ENCODE data around the gene FTSJ3. TPM values are rescaled to one million over a fixed set of nuclear protein-coding genes. Genes with fewer than 3 reads are reported as not detected.

The FTSJ3 gene
- total and polyA plus RNA-seq, 10 of the 15 experiments (the other 5 are each of a cell fraction or from before 2014, with no cell fraction given), result 17.2 to 79.2 (median 50.4) TPM

- in situ Hi-C loops (cut with MboI), result no loop called here
- peaks cover 2% of the 10 kb centered on the region; the same call in 1 of the 2 replicates for H3K79me2 ChIP-seq (ENCODE audit: control insufficient read depth, insufficient read depth, low read length)
- intact Hi-C loops (cut with micrococcal nuclease; ENCODE audit: unreplicated experiment), result no loop called here
- no TSS peak for BruUV-seq (replicated peaks)
- POLR2A ChIA-PET, result interaction anchor here (1.1 kb wide), 1 partner anchor 14 kb away, joined by 3 read pairs; no protein-coding TSS in a partner anchor
- H3K9ac ChIP-seq (ENCODE audit: control insufficient read depth, insufficient read depth, low read length), result no peak overlapping the region
- H3K4me2 ChIP-seq (ENCODE audit: control insufficient read depth, insufficient read depth), result no peak overlapping the region
- FAIRE-seq (no peak), ATAC-seq (no peak), DNase-seq (ENCODE audit: low read depth, low spot score) (no peak)
- peaks cover 9 to 53% of the 10 kb centered on the region in 2 experiments for H3K36me3 ChIP-seq (ENCODE audit: control insufficient read depth in 2 of 2, insufficient read depth in 2 of 2, low read length in 1 of 2)
- H3K9me3 ChIP-seq (replicated peaks; ENCODE audit: control insufficient read depth, insufficient read depth, low read length), result no peaks in the 10 kb centered on the region
- H3K4me1 ChIP-seq (ENCODE audit: control insufficient read depth, insufficient read depth, low read length), result no peaks in the 10 kb centered on the region
- no peaks in the 10 kb centered on the region; the same call in 1 of the 2 replicates for H4K20me1 ChIP-seq (ENCODE audit: control insufficient read depth, insufficient read depth)
- SMC1A ChIA-PET (ENCODE audit: uncharacterized antibody, unreplicated experiment), result interaction anchor here (0.7 to 1.6 kb wide), 8 partner anchors 8 to 100 kb away, joined by 3 to 4 read pairs (median 3); no protein-coding TSS in a partner anchor
- CTCF ChIA-PET, result interaction anchor here (2.1 kb wide), 1 partner anchor 10 kb away, joined by 4 read pairs; no protein-coding TSS in a partner anchor
- H2AFZ ChIP-seq (ENCODE audit: control insufficient read depth, low read depth, low read length), result no peak overlapping the region
- no peak overlapping the region for H3K27ac ChIP-seq (ENCODE audit: control insufficient read depth, insufficient read depth)
- H3K4me3 ChIP-seq, result no peak overlapping the region
- no peaks in the 10 kb centered on the region for H3K27me3 ChIP-seq (replicated peaks in 1 of 2; ENCODE audit: control insufficient read depth in 2 of 2, insufficient read depth in 2 of 2, low read length in 1 of 2)
- 76% methylated on average over 3 of the region's 3 CpGs for WGBS (ENCODE audit: insufficient coverage, insufficient replicate concordance, low lambda C conversion rate, missing lambda C conversion rate)
- RAD21 ChIA-PET (ENCODE audit: unreplicated experiment), result interaction anchor here (1.0 kb wide), 1 partner anchor 12 kb away, joined by 3 read pairs; no protein-coding TSS in a partner anchor
- TF ChIP-seq STAT3 (IDR thresholded peaks at IDR 0.05; ENCODE audit: low read depth, low read length) (no peak), YBX1 (IDR thresholded peaks at IDR 0.05) (no peak), POLR2AphosphoS5 (IDR thresholded peaks at IDR 0.05; ENCODE audit: low read length) (no peak), E2F8 (IDR thresholded peaks at IDR 0.05; ENCODE audit: low read depth, partially characterized antibody) (no peak), IRF3 (IDR thresholded peaks at IDR 0.05) (no peak), ZNF274 (IDR thresholded peaks at IDR 0.05; ENCODE audit: insufficient read depth, insufficient read length) (no peak), NR2C1 (IDR thresholded peaks at IDR 0.05) (no peak), HCFC1 (IDR thresholded peaks at IDR 0.05; ENCODE audit: low read length) (no peak), TARDBP (IDR thresholded peaks at IDR 0.05; ENCODE audit: borderline replicate concordance) (no peak), LARP7 (IDR thresholded peaks at IDR 0.05) (no peak), POU2F2 (IDR thresholded peaks at IDR 0.05; ENCODE audit: borderline replicate concordance, low read depth, low read length) (no peak), NRF1 (conservative IDR thresholded peaks at IDR 0.05; ENCODE audit: low read depth, low read length) (no peak), SUZ12 (IDR thresholded peaks at IDR 0.05; ENCODE audit: unreplicated experiment) (no peak), STAT1 (conservative IDR thresholded peaks at IDR 0.05) (no peak), KDM1A (IDR thresholded peaks at IDR 0.05; ENCODE audit: borderline replicate concordance) (no peak)
- TF ChIP-seq, protein P1, sequence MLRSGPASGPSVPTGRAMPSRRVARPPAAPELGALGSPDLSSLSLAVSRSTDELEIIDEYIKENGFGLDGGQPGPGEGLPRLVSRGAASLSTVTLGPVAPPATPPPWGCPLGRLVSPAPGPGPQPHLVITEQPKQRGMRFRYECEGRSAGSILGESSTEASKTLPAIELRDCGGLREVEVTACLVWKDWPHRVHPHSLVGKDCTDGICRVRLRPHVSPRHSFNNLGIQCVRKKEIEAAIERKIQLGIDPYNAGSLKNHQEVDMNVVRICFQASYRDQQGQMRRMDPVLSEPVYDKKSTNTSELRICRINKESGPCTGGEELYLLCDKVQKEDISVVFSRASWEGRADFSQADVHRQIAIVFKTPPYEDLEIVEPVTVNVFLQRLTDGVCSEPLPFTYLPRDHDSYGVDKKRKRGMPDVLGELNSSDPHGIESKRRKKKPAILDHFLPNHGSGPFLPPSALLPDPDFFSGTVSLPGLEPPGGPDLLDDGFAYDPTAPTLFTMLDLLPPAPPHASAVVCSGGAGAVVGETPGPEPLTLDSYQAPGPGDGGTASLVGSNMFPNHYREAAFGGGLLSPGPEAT (IDR thresholded peaks at IDR 0.05; ENCODE audit: low read depth), result no peak
- TF ChIP-seq, protein P2, sequence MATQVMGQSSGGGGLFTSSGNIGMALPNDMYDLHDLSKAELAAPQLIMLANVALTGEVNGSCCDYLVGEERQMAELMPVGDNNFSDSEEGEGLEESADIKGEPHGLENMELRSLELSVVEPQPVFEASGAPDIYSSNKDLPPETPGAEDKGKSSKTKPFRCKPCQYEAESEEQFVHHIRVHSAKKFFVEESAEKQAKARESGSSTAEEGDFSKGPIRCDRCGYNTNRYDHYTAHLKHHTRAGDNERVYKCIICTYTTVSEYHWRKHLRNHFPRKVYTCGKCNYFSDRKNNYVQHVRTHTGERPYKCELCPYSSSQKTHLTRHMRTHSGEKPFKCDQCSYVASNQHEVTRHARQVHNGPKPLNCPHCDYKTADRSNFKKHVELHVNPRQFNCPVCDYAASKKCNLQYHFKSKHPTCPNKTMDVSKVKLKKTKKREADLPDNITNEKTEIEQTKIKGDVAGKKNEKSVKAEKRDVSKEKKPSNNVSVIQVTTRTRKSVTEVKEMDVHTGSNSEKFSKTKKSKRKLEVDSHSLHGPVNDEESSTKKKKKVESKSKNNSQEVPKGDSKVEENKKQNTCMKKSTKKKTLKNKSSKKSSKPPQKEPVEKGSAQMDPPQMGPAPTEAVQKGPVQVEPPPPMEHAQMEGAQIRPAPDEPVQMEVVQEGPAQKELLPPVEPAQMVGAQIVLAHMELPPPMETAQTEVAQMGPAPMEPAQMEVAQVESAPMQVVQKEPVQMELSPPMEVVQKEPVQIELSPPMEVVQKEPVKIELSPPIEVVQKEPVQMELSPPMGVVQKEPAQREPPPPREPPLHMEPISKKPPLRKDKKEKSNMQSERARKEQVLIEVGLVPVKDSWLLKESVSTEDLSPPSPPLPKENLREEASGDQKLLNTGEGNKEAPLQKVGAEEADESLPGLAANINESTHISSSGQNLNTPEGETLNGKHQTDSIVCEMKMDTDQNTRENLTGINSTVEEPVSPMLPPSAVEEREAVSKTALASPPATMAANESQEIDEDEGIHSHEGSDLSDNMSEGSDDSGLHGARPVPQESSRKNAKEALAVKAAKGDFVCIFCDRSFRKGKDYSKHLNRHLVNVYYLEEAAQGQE (IDR thresholded peaks at IDR 0.05; ENCODE audit: low read depth, low read length), result no peak
These were observed 28.8 kb downstream of the FTSJ3 start for GRCh38 chr17:63798572-63799106.
